ENCODE results near the gene RPP30. TPM values are rescaled to one million over a fixed set of nuclear protein-coding genes. Genes with fewer than 3 reads are reported as not detected.

RPP30 gene
- total RNA-seq, 1 donor from 2014 or later = 59.6 TPM

- DNase-seq (ENCODE audit: low read depth, low spot score) = no peak
- H3K36me3 Mint-ChIP-seq (ENCODE audit: low read depth) = no peaks in the 10 kb centered on the region
- H3K4me3 Mint-ChIP-seq = no peak overlapping the region
- H3K27ac Mint-ChIP-seq (ENCODE audit: unreplicated experiment) = no peak overlapping the region
- peaks cover 28% of the 10 kb centered on the region for H3K27me3 Mint-ChIP-seq (ENCODE audit: low read depth)
- no peaks in the 10 kb centered on the region for H3K4me1 Mint-ChIP-seq
- TF ChIP-seq CTCF (conservative IDR thresholded peaks at IDR 0.05) = no peak
- H3K9me3 Mint-ChIP-seq = no peaks in the 10 kb centered on the region
Observed at GRCh38 chr10:90842725-90843124, 29.0 kb upstream of the RPP30 start.

GRCh38 chr10:90845726-90846125, 26.0 kb upstream of the RPP30 start:
- no peak for TF ChIP-seq CTCF (conservative IDR thresholded peaks at IDR 0.05)
- Mint-ChIP-seq H3K27ac (ENCODE audit: unreplicated experiment) (no peak overlapping the region), H3K4me1 (no peaks in the 10 kb centered on the region), H3K4me3 (no peak overlapping the region), H3K36me3 (ENCODE audit: low read depth) (peaks cover 5% of the 10 kb centered on the region), H3K9me3 (peaks cover 5% of the 10 kb centered on the region), H3K27me3 (ENCODE audit: low read depth) (peaks cover 20% of the 10 kb centered on the region)
- no peak for DNase-seq (ENCODE audit: low read depth, low spot score)

- H3K27me3 Mint-ChIP-seq (ENCODE audit: low read depth) = peaks cover 20% of the 10 kb centered on the region
- DNase-seq (ENCODE audit: low read depth, low spot score) = no peak
- no peaks in the 10 kb centered on the region for H3K4me1 Mint-ChIP-seq
- H3K36me3 Mint-ChIP-seq (ENCODE audit: low read depth) = peaks cover 8% of the 10 kb centered on the region
- no peak for TF ChIP-seq CTCF (conservative IDR thresholded peaks at IDR 0.05)
- no peak overlapping the region for H3K27ac Mint-ChIP-seq (ENCODE audit: unreplicated experiment)
- no peak overlapping the region for H3K4me3 Mint-ChIP-seq
- peaks cover 10% of the 10 kb centered on the region for H3K9me3 Mint-ChIP-seq
Observed at GRCh38 chr10:90846746-90847145, 25.0 kb upstream of the RPP30 start.

- TF ChIP-seq CTCF (conservative IDR thresholded peaks at IDR 0.05) = no peak
- Mint-ChIP-seq H3K36me3 (ENCODE audit: low read depth) (peaks cover 9% of the 10 kb centered on the region), H3K9me3 (peaks cover 14% of the 10 kb centered on the region), H3K27me3 (ENCODE audit: low read depth) (peaks cover 20% of the 10 kb centered on the region), H3K4me3 (no peak overlapping the region), H3K27ac (ENCODE audit: unreplicated experiment) (no peak overlapping the region), H3K4me1 (no peaks in the 10 kb centered on the region)
- DNase-seq (ENCODE audit: low read depth, low spot score) = no peak
Observed at GRCh38 chr10:90847436-90847835, 24.3 kb upstream of the RPP30 start.

- DNase-seq (ENCODE audit: low read depth, low spot score) = no peak
- Mint-ChIP-seq H3K4me1 (no peaks in the 10 kb centered on the region), H3K9me3 (peaks cover 19% of the 10 kb centered on the region), H3K27me3 (ENCODE audit: low read depth) (peaks cover 37% of the 10 kb centered on the region), H3K36me3 (ENCODE audit: low read depth) (peaks cover 9% of the 10 kb centered on the region), H3K27ac (ENCODE audit: unreplicated experiment) (no peak overlapping the region), H3K4me3 (no peak overlapping the region)
- TF ChIP-seq CTCF (conservative IDR thresholded peaks at IDR 0.05) = no peak
Observed at GRCh38 chr10:90849956-90850749, 21.6 kb upstream of the RPP30 start.

All from neural crest cell (in vitro differentiated cells).